HCT116 (cell line): Measurements from ENCODE around the gene KIF26B. TPM values are rescaled to one million over a fixed set of nuclear protein-coding genes. Genes with fewer than 3 reads are reported as not detected.

ENCODE experiments used
- ATAC-seq: fragments of 200-7000 bp; cut with Tn5 transposase; 2 replicates; pipeline ENCODE4 v1.9.1; 2020; ENCODE audit warnings: mild to moderate bottlenecking, moderate library complexity
- BruUV-seq: library from RNA; stranded (reverse); fragments of 400-500 nt; replicated peaks from 2 replicates; lab custom pipeline; 2021; lab: Mats Ljungman, UMichigan
- CTCF ChIA-PET: fragments of 300-600 bp; sonication (Branson Sonifier 250); formaldehyde crosslinking; loops from one replicate; lab custom pipeline; 2021; ENCODE audit warnings: antibody characterized with exemption; lab: Charles Lee
- POLR2A ChIA-PET: fragments of 300-600, 350-600 bp; sonication (Branson Sonifier 250); formaldehyde crosslinking; loops from one replicate; lab custom pipeline; 2021; ENCODE audit warnings: antibody characterized with exemption; lab: Charles Lee
- RAD21 ChIA-PET, 2 experiments: fragments of 300-600 bp; sonication (Branson Sonifier 250); formaldehyde crosslinking; loops; one replicate each; lab custom pipeline; 2023; ENCODE audit warnings: low total read pairs in 2 of 2; ENCODE audit not compliant: uncharacterized antibody in 2 of 2, unreplicated experiment in 2 of 2, low non-redundant PET in 1 of 2; lab: Charles Lee
- DNase-seq: peaks from one replicate; pipeline ENCODE4 v3.0.0-alpha.2; 2010; ENCODE audit warnings: low read depth, low spot score
- H2AFZ ChIP-seq: fragments of 200-600 bp; shearing (Covaris generic), sonication (generic); 2 replicates; pipeline ENCODE4 v1.6.1; 2017; ENCODE audit warnings: low read depth, mixed run types, mixed read lengths, antibody characterized with exemption, low read length; ENCODE audit not compliant: poor library complexity, severe bottlenecking
- H3K27ac ChIP-seq: 2 replicates; pipeline ENCODE4 v1.5.1; 2012; ENCODE audit warnings: low read depth, low read length
- H3K27me3 ChIP-seq: fragments of 200-600 bp; sonication (generic); 2 replicates; pipeline ENCODE4 v1.6.1; 2016; ENCODE audit warnings: mixed run types, low read length, mixed read lengths; ENCODE audit not compliant: insufficient read depth
- H3K36me3 ChIP-seq, 2 experiments: fragments of 200-500 bp in 1 of 2; fragments of 200-600 bp in 1 of 2; sonication (Bioruptor generic) in 1 of 2; sonication (generic) in 1 of 2; 2 replicates each; pipeline versions ENCODE4 v1.5.1 to v1.6.1; 2014 to 2016; ENCODE audit warnings: low read length in 2 of 2, inconsistent platforms in 1 of 2, mixed read lengths in 1 of 2, mixed run types in 1 of 2; ENCODE audit not compliant: insufficient read depth in 2 of 2, control insufficient read depth in 1 of 2
- H3K4me1 ChIP-seq, 2 experiments: fragments of 200-600 bp in 1 of 2; sonication (generic) in 1 of 2; 2 replicates each; pipeline versions ENCODE4 v1.5.1 to v1.6.1; 2012 to 2017; ENCODE audit warnings: low read length in 2 of 2, inconsistent platforms in 1 of 2, mild to moderate bottlenecking in 1 of 2, mixed read lengths in 1 of 2, mixed run types in 1 of 2, moderate library complexity in 1 of 2; ENCODE audit not compliant: insufficient read depth in 2 of 2, control insufficient read depth in 1 of 2
- H3K4me2 ChIP-seq: fragments of 200-600 bp; sonication (generic); 2 replicates; pipeline ENCODE4 v1.6.1; 2017; ENCODE audit warnings: mixed run types, low read length, mixed read lengths
- H3K4me3 ChIP-seq, 2 experiments: fragments of 200-600 bp in 1 of 2; sonication (generic) in 1 of 2; replicated peaks in 1 of 2; 2 replicates each; pipeline ENCODE4 v1.5.1; 2011 to 2016; ENCODE audit warnings: low read length in 2 of 2, control low read depth in 1 of 2, low read depth in 1 of 2, mild to moderate bottlenecking in 1 of 2, mixed read lengths in 1 of 2, mixed run types in 1 of 2
- H3K79me2 ChIP-seq: fragments of 200-600 bp; sonication (generic); 2 replicates; pipeline ENCODE4 v1.6.1; 2017; ENCODE audit warnings: mild to moderate bottlenecking, mixed run types, low read length, moderate library complexity, mixed read lengths; ENCODE audit not compliant: insufficient read depth
- H3K9ac ChIP-seq: fragments of 200-600 bp; sonication (generic); 2 replicates; pipeline ENCODE4 v1.6.1; 2016; ENCODE audit warnings: low read length, mixed read lengths
- H3K9me2 ChIP-seq: fragments of 200-600 bp; sonication (generic), shearing (Covaris generic); 2 replicates; pipeline ENCODE4 v1.6.1; 2017; ENCODE audit warnings: mixed run types, mild to moderate bottlenecking, moderate library complexity; ENCODE audit not compliant: insufficient read depth
- H3K9me3 ChIP-seq, 2 experiments: fragments of 200-500 bp in 1 of 2; fragments of 200-600 bp in 1 of 2; sonication (Bioruptor generic) in 1 of 2; sonication (generic) in 1 of 2; 2 replicates each; pipeline ENCODE4 v1.6.1; 2014 to 2017; ENCODE audit warnings: low read length in 2 of 2, mixed read lengths in 2 of 2, inconsistent platforms in 1 of 2, low read depth in 1 of 2, mild to moderate bottlenecking in 1 of 2, mixed run types in 1 of 2, moderate library complexity in 1 of 2; ENCODE audit not compliant: control insufficient read depth in 1 of 2, insufficient read depth in 1 of 2
- H4K20me1 ChIP-seq: fragments of 200-600 bp; sonication (generic), shearing (Covaris generic); 2 replicates; pipeline ENCODE4 v1.6.1; 2017; ENCODE audit warnings: mixed run types, mild to moderate bottlenecking, moderate library complexity; ENCODE audit not compliant: insufficient read depth
- ATF3 ChIP-seq: IDR thresholded peaks from 2 replicates; pipeline ENCODE4 v1.6.1; 2012
- CBX3 ChIP-seq: IDR thresholded peaks from 2 replicates; pipeline ENCODE4 v1.6.1; 2012; ENCODE audit warnings: low read depth
- CEBPB ChIP-seq: IDR thresholded peaks from 2 replicates; pipeline ENCODE4 v1.6.1; 2012; ENCODE audit warnings: low read depth
- CTCF ChIP-seq, 3 experiments: fragments of 200-600 bp in 1 of 3; sonication (generic) in 1 of 3; IDR thresholded peaks in 2 of 3; conservative IDR thresholded peaks in 1 of 3; 2 replicates each; pipeline ENCODE4 v1.5.1; 2012 to 2017; ENCODE audit warnings: low read depth in 2 of 3, low read length in 2 of 3, antibody characterized with exemption in 1 of 3, borderline replicate concordance in 1 of 3, control low read depth in 1 of 3, mild to moderate bottlenecking in 1 of 3, mixed read lengths in 1 of 3, mixed run types in 1 of 3, moderate library complexity in 1 of 3; ENCODE audit not compliant: insufficient read depth in 1 of 3
- EGR1 ChIP-seq: IDR thresholded peaks from 2 replicates; pipeline ENCODE4 v1.6.1; 2012; ENCODE audit warnings: low read depth
- ELF1 ChIP-seq: IDR thresholded peaks from 2 replicates; pipeline ENCODE4 v1.6.1; 2012; ENCODE audit warnings: low read depth, borderline replicate concordance
- EZH2 ChIP-seq: fragments of 200-600 bp; sonication (generic); IDR thresholded peaks from 2 replicates; pipeline ENCODE4 v1.6.1; 2017; ENCODE audit warnings: antibody characterized with exemption, mixed run types
- FOSL1 ChIP-seq: IDR thresholded peaks from 2 replicates; pipeline ENCODE4 v1.6.1; 2012; ENCODE audit warnings: low read depth
- POLR2A ChIP-seq: IDR thresholded peaks from 2 replicates; pipeline ENCODE4 v1.7.0; 2011; ENCODE audit warnings: borderline replicate concordance; ENCODE audit not compliant: insufficient read depth, insufficient read length; ENCODE audit errors: extremely low read depth
- POLR2AphosphoS5 ChIP-seq: IDR thresholded peaks from 2 replicates; pipeline ENCODE4 v1.6.1; 2011; ENCODE audit warnings: mild to moderate bottlenecking, low read depth, low read length, moderate library complexity
- RAD21 ChIP-seq: IDR thresholded peaks from 2 replicates; pipeline ENCODE4 v1.6.1; 2012; ENCODE audit warnings: low read depth, mild to moderate bottlenecking
- SP1 ChIP-seq: IDR thresholded peaks from 2 replicates; pipeline ENCODE4 v1.6.1; 2012; ENCODE audit warnings: low read depth
- SRF ChIP-seq: IDR thresholded peaks from 2 replicates; pipeline ENCODE4 v1.6.1; 2012; ENCODE audit warnings: low read depth
- TCF7L2 ChIP-seq: IDR thresholded peaks from 2 replicates; pipeline ENCODE4 v1.7.0; 2011; ENCODE audit warnings: borderline replicate concordance, inconsistent platforms; ENCODE audit not compliant: insufficient read depth, insufficient read length; ENCODE audit errors: extremely low read depth
- YY1 ChIP-seq: IDR thresholded peaks from 2 replicates; pipeline ENCODE4 v1.6.1; 2011; ENCODE audit warnings: low read length, low read depth, moderate library complexity, mild to moderate bottlenecking; ENCODE audit not compliant: insufficient replicate concordance; ENCODE audit errors: extremely low read depth
- ZFX ChIP-seq: fragments of 450-650 bp; IDR thresholded peaks from 2 replicates; pipeline ENCODE4 v1.6.1; 2017
- ZNF274 ChIP-seq: fragments of 200-500 bp; sonication (Bioruptor generic); IDR thresholded peaks from 2 replicates; pipeline ENCODE4 v1.6.1; 2014; ENCODE audit warnings: mild to moderate bottlenecking, low read depth, low read length, inconsistent platforms
- intact Hi-C: fragments of 100-400 bp; cut with micrococcal nuclease; formaldehyde crosslinking; loops from 2 replicates; pipeline ENCODE4 v1.10.0; 2022
- total RNA-seq: library from RNA; stranded (reverse); gene quantifications from one replicate; pipeline ENCODE4 v1.2.1, GENCODE V29; 2021; ENCODE audit not compliant: unreplicated experiment
- TF ChIP-seq, protein P1 (sequence below): IDR thresholded peaks from 2 replicates; pipeline ENCODE4 v1.6.1; 2012; ENCODE audit warnings: low read depth
- TF ChIP-seq, protein P2 (sequence below): IDR thresholded peaks from 2 replicates; pipeline ENCODE4 v1.6.1; 2012

KIF26B gene
- total RNA-seq, 1 experiment from 2014 or later, result 0.49 TPM

DNA sequence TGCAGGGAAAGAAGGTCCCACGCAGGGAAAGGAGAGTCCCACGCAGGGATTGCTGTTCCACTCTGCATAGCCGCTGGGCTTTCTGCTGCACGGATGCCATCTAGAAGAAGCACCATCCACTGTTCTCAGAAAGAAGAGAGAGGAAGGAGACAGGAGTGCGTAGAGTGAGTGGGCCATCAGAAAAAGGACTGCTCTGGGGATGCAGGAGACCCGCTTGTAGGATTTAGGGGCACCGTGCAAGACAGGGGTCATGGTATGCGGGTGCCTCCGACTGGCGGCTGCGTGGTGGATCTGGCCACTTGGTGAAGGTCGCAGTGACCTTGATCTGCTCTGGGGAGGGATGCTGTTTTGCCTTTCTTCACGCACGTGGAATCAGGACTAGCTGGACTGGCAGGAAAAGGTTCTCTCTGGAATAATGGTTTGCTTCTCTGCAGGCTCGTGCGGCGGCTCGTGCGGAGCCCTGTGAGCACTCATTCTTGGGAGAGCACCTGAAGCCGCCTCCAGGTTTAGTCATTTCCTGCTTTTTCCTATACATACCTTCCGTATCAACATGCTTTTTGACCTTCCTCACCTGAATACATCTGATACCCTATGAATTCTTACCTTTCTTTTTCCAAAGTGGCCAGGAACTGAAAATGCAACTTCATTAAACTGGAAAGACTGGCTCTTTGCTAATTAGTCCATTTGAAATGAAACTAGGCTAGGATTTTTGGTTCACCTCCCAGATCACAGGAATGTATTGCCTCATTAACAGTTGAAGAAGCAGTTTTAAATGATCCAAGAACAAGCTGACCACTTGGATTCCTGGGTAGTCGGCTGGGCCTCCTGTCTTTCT is 181.6 kb downstream of the KIF26B start:
- no peaks in the 10 kb centered on the region for H3K9me2 ChIP-seq
- H3K4me3 ChIP-seq, result no peak overlapping the region
- TF ChIP-seq, protein P1, sequence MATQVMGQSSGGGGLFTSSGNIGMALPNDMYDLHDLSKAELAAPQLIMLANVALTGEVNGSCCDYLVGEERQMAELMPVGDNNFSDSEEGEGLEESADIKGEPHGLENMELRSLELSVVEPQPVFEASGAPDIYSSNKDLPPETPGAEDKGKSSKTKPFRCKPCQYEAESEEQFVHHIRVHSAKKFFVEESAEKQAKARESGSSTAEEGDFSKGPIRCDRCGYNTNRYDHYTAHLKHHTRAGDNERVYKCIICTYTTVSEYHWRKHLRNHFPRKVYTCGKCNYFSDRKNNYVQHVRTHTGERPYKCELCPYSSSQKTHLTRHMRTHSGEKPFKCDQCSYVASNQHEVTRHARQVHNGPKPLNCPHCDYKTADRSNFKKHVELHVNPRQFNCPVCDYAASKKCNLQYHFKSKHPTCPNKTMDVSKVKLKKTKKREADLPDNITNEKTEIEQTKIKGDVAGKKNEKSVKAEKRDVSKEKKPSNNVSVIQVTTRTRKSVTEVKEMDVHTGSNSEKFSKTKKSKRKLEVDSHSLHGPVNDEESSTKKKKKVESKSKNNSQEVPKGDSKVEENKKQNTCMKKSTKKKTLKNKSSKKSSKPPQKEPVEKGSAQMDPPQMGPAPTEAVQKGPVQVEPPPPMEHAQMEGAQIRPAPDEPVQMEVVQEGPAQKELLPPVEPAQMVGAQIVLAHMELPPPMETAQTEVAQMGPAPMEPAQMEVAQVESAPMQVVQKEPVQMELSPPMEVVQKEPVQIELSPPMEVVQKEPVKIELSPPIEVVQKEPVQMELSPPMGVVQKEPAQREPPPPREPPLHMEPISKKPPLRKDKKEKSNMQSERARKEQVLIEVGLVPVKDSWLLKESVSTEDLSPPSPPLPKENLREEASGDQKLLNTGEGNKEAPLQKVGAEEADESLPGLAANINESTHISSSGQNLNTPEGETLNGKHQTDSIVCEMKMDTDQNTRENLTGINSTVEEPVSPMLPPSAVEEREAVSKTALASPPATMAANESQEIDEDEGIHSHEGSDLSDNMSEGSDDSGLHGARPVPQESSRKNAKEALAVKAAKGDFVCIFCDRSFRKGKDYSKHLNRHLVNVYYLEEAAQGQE, result no peak
- TF ChIP-seq SRF (no peak), CTCF (IDR thresholded peaks at IDR 0.05 in 2 of 3, conservative IDR thresholded peaks at IDR 0.05 in 1 of 3; ENCODE audit: borderline replicate concordance in 1 of 3, insufficient read depth in 1 of 3, low read depth in 2 of 3, low read length in 2 of 3) (no peak), ZNF274 (no peak), EGR1 (no peak), ZFX (no peak), SP1 (no peak), FOSL1 (no peak), CBX3 (no peak), ELF1 (no peak), POLR2A (no peak), ATF3 (no peak), TCF7L2 (no peak), YY1 (no peak), POLR2AphosphoS5 (no peak), RAD21 (no peak), EZH2 (no peak), CEBPB (no peak)
- TF ChIP-seq, protein P2, sequence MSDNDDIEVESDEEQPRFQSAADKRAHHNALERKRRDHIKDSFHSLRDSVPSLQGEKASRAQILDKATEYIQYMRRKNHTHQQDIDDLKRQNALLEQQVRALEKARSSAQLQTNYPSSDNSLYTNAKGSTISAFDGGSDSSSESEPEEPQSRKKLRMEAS, result no peak
- no peak overlapping the region; the same call in 1 of the 2 replicates for H3K4me2 ChIP-seq
- intact Hi-C loops, result no loop called here
- RAD21 ChIA-PET, result no interaction called here
- POLR2A ChIA-PET, result no interaction called here
- no peaks in the 10 kb centered on the region for H3K79me2 ChIP-seq
- H3K9me3 ChIP-seq, result no peaks in the 10 kb centered on the region
- CTCF ChIA-PET, result no interaction called here
- peaks cover 0 to 7% of the 10 kb centered on the region in 2 experiments; a peak in 2 of 4 replicates for H3K4me1 ChIP-seq
- H3K36me3 ChIP-seq, result no peaks in the 10 kb centered on the region
- H3K27ac ChIP-seq, result no peak overlapping the region
- H3K27me3 ChIP-seq, result no peaks in the 10 kb centered on the region
- no peaks in the 10 kb centered on the region for H4K20me1 ChIP-seq
- ATAC-seq, result no peak; the same call in 1 of the 2 replicates
- DNase-seq, result no peak
- H2AFZ ChIP-seq, result no peak overlapping the region
- no peak overlapping the region for H3K9ac ChIP-seq
- BruUV-seq, result no TSS peak
